ENCODE measurements around the gene ACSL1. TPM values are rescaled to one million over a fixed set of nuclear protein-coding genes. Genes with fewer than 3 reads are reported as not detected.

Gene ACSL1
- total and polyA plus RNA-seq, 2 donors from 2014 or later: 98.1 to 322 TPM

DNA sequence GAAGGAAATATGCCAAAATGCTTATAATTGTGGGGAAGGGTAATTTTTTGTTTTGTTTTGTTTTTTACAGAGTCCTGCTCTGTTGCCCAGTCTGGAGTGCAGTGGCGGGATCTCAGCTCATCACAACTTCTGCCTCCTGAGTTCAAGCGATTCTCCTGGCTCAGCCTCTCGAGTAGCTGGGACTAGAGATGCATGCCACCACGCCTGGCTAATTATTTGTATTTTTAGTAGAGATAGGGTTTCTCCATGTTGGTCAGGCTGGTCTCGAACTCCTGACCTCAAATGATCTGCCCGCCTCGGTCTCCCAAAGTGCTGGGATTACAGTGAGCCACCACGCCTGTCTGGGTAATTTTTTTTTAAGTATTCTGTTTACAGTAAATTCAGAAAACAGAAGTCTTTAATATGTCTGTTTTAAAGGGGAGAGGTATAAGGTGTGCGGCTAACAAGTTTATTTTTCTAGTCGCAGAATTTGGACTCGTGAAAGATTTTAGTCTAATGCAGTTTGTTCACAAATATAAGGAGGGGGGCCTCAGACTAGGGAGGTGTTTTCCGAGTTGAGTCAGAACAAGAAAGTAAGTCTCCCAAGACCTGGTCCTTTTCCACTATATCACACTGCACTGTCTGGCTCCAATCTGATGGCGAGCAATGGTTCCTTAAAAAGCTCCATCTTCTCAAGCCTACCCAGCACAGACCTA is 1.5 kb downstream of the ACSL1 start:
- H3K36me3 ChIP-seq (ENCODE audit: control insufficient read depth in 2 of 3, insufficient read depth in 3 of 3, low read length in 3 of 3): no peaks in the 10 kb centered on the region
- FAIRE-seq (no peak), DNase-seq (no peak)
- peak overlapping the region; percentile 77 to 89 for H3K27ac ChIP-seq (ENCODE audit: low read depth in 2 of 2, low read length in 2 of 2)
- H3K9ac ChIP-seq (ENCODE audit: low read length in 3 of 3): peak overlapping the region; percentile 0 to 80 (median 3)
- peaks cover 0 to 25% (median 21%) of the 10 kb centered on the region in 3 donors for H3K4me1 ChIP-seq (ENCODE audit: control insufficient read depth in 2 of 3, insufficient read depth in 2 of 3, low read depth in 1 of 3, low read length in 3 of 3)
- no peaks in the 10 kb centered on the region for H3K9me3 ChIP-seq (ENCODE audit: control insufficient read depth in 2 of 3, insufficient read depth in 1 of 3, low read length in 3 of 3)
- TF ChIP-seq, protein P1, sequence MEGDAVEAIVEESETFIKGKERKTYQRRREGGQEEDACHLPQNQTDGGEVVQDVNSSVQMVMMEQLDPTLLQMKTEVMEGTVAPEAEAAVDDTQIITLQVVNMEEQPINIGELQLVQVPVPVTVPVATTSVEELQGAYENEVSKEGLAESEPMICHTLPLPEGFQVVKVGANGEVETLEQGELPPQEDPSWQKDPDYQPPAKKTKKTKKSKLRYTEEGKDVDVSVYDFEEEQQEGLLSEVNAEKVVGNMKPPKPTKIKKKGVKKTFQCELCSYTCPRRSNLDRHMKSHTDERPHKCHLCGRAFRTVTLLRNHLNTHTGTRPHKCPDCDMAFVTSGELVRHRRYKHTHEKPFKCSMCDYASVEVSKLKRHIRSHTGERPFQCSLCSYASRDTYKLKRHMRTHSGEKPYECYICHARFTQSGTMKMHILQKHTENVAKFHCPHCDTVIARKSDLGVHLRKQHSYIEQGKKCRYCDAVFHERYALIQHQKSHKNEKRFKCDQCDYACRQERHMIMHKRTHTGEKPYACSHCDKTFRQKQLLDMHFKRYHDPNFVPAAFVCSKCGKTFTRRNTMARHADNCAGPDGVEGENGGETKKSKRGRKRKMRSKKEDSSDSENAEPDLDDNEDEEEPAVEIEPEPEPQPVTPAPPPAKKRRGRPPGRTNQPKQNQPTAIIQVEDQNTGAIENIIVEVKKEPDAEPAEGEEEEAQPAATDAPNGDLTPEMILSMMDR (IDR thresholded peaks at IDR 0.05; ENCODE audit: borderline replicate concordance, extremely low read depth, insufficient read depth): no peak
- intact Hi-C loops (cut with DNase I): no loop called here
- H3K27me3 ChIP-seq (ENCODE audit: control insufficient read depth, insufficient read depth, low read length): peaks cover 5% of the 10 kb centered on the region
- H3K4me3 ChIP-seq (ENCODE audit: low read length in 3 of 3): peak overlapping the region in 2 of 3 donors; percentile 68 to 96

DNA sequence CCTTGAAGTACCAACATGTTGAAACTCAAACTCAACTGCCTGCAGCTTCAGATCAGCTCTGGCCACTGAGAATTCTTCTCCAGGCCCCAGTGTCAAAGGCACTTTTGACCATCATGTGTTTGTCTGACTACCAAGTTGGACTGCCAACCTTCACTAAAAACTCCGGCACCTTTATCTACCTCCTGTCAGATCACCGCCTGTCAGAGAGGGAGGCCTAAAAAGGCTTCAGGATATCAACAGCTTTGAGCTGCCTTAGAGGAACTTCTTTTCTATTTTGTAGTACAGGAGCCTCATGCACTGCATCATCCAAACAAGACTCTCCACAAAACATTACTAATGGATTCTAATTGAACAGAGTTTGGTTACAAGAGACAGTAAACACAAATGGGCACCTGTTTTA is 2.8 kb downstream of the ACSL1 start:
- intact Hi-C loops (cut with DNase I): no loop called here
- H3K9me3 ChIP-seq (ENCODE audit: control insufficient read depth in 2 of 3, insufficient read depth in 1 of 3, low read length in 3 of 3): no peaks in the 10 kb centered on the region
- peaks cover 5% of the 10 kb centered on the region for H3K27me3 ChIP-seq (ENCODE audit: control insufficient read depth, insufficient read depth, low read length)
- H3K4me3 ChIP-seq (ENCODE audit: low read length in 3 of 3): peak overlapping the region in 2 of 3 donors; percentile 68 to 96
- H3K36me3 ChIP-seq (ENCODE audit: control insufficient read depth in 2 of 3, insufficient read depth in 3 of 3, low read length in 3 of 3): no peaks in the 10 kb centered on the region
- TF ChIP-seq, protein P1 (IDR thresholded peaks at IDR 0.05; ENCODE audit: borderline replicate concordance, extremely low read depth, insufficient read depth): no peak
- H3K27ac ChIP-seq (ENCODE audit: low read depth in 2 of 2, low read length in 2 of 2): peak overlapping the region in 1 of 2 donors; percentile 5
- FAIRE-seq: no peak
- no peak overlapping the region for H3K9ac ChIP-seq (ENCODE audit: low read length in 3 of 3)
- no peak for DNase-seq
- H3K4me1 ChIP-seq (ENCODE audit: control insufficient read depth in 2 of 3, insufficient read depth in 2 of 3, low read depth in 1 of 3, low read length in 3 of 3): peaks cover 0 to 29% (median 27%) of the 10 kb centered on the region in 3 donors

DNA sequence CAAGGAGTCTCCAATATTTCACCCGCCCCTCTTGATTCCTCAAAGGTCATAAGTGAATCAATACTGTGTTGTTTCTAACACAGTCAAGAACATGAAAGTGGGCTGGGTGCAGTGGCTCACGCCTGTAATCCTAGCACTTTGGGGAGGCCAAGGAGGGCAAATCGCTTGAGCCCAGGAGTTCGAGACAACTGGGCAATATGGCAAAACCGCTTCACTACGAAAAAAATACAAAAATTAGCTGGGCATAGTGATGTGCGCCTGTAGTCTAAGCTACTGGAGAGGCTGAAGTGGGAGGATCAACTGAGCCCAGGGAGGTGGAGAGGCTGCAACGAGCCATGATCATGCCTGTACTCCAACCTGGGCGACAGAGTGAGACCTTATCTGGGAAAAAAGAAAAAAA is 3.4 kb downstream of the ACSL1 start:
- DNase-seq (no peak), FAIRE-seq (no peak)
- H3K4me3 ChIP-seq (ENCODE audit: low read length in 3 of 3): no peak overlapping the region
- no peak overlapping the region for H3K27ac ChIP-seq (ENCODE audit: low read depth in 2 of 2, low read length in 2 of 2)
- H3K27me3 ChIP-seq (ENCODE audit: control insufficient read depth, insufficient read depth, low read length): peaks cover 5% of the 10 kb centered on the region
- intact Hi-C loops (cut with DNase I): no loop called here
- H3K36me3 ChIP-seq (ENCODE audit: control insufficient read depth in 2 of 3, insufficient read depth in 3 of 3, low read length in 3 of 3): no peaks in the 10 kb centered on the region
- peaks cover 0 to 35% (median 30%) of the 10 kb centered on the region in 3 donors for H3K4me1 ChIP-seq (ENCODE audit: control insufficient read depth in 2 of 3, insufficient read depth in 2 of 3, low read depth in 1 of 3, low read length in 3 of 3)
- TF ChIP-seq, protein P1 (IDR thresholded peaks at IDR 0.05; ENCODE audit: borderline replicate concordance, extremely low read depth, insufficient read depth): no peak
- no peak overlapping the region for H3K9ac ChIP-seq (ENCODE audit: low read length in 3 of 3)
- H3K9me3 ChIP-seq (ENCODE audit: control insufficient read depth in 2 of 3, insufficient read depth in 1 of 3, low read length in 3 of 3): no peaks in the 10 kb centered on the region

Data from kidney (tissue), 14 donors.